NCI-H2227 treated with DMSO at 0.1 percent for 48 hours (cell line): Measurements from ENCODE around the gene MFSD6L.

Experiments
- DNase-seq: peaks from one replicate; lab custom pipeline; 2025; lab: John Stamatoyannopoulos, UW

The MFSD6L gene

GRCh38 chr17:8791910-8792270 lies 7.3 kb downstream of the MFSD6L start:
- DNase-seq: no peak

GRCh38 chr17:8791248-8791909 lies 7.8 kb downstream of the MFSD6L start:
- no peak for DNase-seq

GRCh38 chr17:8789743-8790142 lies 9.4 kb downstream of the MFSD6L start:
- DNase-seq: no peak

- no peak for DNase-seq
Observed at GRCh38 chr17:8788998-8789397, 10.2 kb downstream of the MFSD6L start.

- no peak for DNase-seq
Observed at GRCh38 chr17:8785547-8786413, 13.4 kb downstream of the MFSD6L start.

- no peak for DNase-seq
Observed at GRCh38 chr17:8782176-8782575, 17.0 kb downstream of the MFSD6L start.

GRCh38 chr17:8781776-8782175 lies 17.4 kb downstream of the MFSD6L start:
- no peak for DNase-seq

GRCh38 chr17:8776881-8777280 lies 22.3 kb downstream of the MFSD6L start:
- no peak for DNase-seq

- DNase-seq: no peak
Observed at GRCh38 chr17:8776248-8776647, 22.9 kb downstream of the MFSD6L start.

- no peak for DNase-seq
Observed at GRCh38 chr17:8766731-8767130, 32.4 kb downstream of the MFSD6L start.

- DNase-seq: no peak
Observed at GRCh38 chr17:8762012-8762411, 37.2 kb downstream of the MFSD6L start.

- no peak for DNase-seq
Observed at GRCh38 chr17:8758137-8758596, 41.0 kb downstream of the MFSD6L start, which contains the start of gene SPDYE4. Gene SPDYE4 (minus strand): TSS chr17:8758546. CDS start chr17:8758382, 164 bp downstream.

- DNase-seq: no peak
Observed at GRCh38 chr17:8757189-8757588, 42.0 kb downstream of the MFSD6L start.

GRCh38 chr17:8755590-8756255 lies 43.4 kb downstream of the MFSD6L start:
- DNase-seq: no peak

GRCh38 chr17:8754890-8755289 lies 44.3 kb downstream of the MFSD6L start:
- no peak for DNase-seq

- no peak for DNase-seq
Observed at GRCh38 chr17:8753976-8754440, 45.2 kb downstream of the MFSD6L start.

- no peak for DNase-seq
Observed at GRCh38 chr17:8753136-8753975, 45.8 kb downstream of the MFSD6L start.

- no peak for DNase-seq
Observed at GRCh38 chr17:8749616-8750015, 49.5 kb downstream of the MFSD6L start.

GRCh38 chr17:8747742-8748141 lies 51.4 kb downstream of the MFSD6L start:
- DNase-seq: no peak
